GM12801 (cell line): ENCODE results near the gene ITPR2.

Experiments used
- TF ChIP-seq, protein P1 (sequence below): IDR thresholded peaks from one replicate; pipeline ENCODE4 v1.5.1; 2011; ENCODE audit warnings: control low read depth; ENCODE audit not compliant: insufficient read length; ENCODE audit errors: extremely low read depth

Gene ITPR2

DNA sequence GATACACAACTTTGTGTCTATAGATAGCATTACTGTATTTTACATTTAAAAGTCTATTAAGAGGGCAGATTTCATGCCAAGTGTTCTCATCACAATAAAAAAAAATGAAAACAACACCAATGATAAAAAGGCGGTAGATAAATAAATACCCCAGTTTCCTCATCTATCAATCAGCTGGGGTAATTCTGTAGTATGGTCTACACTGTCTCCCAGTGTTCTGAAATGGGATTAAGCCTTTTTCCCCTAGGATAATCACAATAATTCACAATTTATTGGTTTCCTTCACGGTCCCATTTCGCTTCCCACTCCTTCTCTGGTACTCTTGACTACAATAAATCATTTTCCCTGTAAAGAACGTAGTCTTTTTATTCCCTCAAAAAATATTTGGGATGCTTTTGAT lies 523.4 kb downstream of the ITPR2 start:
- TF ChIP-seq, protein P1, sequence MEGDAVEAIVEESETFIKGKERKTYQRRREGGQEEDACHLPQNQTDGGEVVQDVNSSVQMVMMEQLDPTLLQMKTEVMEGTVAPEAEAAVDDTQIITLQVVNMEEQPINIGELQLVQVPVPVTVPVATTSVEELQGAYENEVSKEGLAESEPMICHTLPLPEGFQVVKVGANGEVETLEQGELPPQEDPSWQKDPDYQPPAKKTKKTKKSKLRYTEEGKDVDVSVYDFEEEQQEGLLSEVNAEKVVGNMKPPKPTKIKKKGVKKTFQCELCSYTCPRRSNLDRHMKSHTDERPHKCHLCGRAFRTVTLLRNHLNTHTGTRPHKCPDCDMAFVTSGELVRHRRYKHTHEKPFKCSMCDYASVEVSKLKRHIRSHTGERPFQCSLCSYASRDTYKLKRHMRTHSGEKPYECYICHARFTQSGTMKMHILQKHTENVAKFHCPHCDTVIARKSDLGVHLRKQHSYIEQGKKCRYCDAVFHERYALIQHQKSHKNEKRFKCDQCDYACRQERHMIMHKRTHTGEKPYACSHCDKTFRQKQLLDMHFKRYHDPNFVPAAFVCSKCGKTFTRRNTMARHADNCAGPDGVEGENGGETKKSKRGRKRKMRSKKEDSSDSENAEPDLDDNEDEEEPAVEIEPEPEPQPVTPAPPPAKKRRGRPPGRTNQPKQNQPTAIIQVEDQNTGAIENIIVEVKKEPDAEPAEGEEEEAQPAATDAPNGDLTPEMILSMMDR = no peak

DNA sequence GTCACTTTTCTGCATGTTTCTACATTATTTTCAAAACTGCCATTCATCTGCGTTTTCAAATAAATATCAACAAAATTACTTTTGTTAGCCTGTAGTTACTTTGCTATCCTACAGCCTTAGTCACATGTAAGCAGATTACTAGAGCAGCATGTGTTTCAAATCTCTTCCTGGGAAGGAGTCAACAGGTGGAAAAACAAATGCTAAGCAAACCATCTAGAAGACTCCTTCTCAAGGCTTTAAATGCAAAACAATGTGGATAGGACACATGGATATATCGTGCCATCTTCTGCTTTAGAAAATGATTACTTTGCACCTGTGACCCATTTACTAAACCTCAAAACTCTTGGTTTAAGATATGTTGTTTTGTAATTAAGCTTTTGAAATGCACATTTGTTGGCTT lies 528.7 kb downstream of the ITPR2 start:
- TF ChIP-seq, protein P1 = no peak

DNA sequence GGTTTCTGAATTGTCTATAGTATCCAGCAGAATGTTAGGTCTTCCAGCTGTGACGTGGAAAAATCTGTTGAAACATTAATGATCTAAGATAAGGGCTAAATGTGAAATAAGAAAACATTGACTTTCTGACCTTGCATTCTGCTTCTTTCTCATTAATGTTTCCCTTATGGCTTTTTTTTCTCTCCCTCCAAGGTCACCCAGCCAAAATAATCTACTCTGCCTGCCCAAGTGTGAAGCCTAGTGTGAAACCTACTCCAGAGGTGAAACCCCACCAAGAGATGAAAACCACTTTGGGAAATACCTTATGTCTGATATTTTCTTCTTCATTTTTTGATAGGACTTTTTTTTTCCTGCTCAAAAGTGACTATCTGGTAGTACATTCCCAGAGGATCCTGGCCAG lies 529.6 kb downstream of the ITPR2 start:
- TF ChIP-seq, protein P1 = no peak

DNA sequence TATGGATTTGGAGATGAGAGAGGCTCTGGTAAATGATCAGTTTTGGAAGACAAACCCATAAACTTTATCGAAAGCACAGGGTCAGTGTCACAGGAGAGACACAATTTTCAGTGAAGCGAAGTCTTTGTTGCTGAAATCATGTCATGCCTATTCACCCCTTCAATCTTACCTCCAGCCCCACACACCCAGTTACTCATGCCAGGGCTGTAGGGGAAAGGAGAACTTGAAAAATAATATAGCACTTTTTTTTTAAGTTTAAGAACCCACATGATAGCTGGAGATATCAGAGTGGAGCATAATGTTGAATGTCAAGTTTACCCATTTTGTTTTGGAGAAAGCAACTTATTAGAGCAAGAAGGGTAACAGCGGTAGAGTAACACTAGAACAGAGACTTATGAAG lies 530.2 kb downstream of the ITPR2 start:
- TF ChIP-seq, protein P1 = no peak

DNA sequence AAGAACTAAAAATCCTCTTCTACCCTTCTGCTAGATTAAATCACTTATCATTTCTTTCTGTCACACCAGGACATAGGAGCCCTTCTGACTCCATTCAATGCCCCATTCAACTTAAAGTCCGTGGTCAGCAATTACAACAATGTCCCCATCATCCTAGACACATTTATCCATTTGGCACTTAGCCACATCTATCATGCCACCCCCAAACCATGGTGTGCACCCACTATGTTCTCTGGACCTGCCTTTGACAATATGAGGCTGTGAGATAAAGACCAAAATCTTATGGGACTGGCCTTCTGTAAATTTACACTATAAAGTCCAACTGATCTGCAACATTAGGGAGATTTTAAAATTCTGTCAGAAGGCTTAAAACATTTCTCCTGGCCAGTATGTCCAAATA lies 533.2 kb downstream of the ITPR2 start:
- TF ChIP-seq, protein P1 = no peak

DNA sequence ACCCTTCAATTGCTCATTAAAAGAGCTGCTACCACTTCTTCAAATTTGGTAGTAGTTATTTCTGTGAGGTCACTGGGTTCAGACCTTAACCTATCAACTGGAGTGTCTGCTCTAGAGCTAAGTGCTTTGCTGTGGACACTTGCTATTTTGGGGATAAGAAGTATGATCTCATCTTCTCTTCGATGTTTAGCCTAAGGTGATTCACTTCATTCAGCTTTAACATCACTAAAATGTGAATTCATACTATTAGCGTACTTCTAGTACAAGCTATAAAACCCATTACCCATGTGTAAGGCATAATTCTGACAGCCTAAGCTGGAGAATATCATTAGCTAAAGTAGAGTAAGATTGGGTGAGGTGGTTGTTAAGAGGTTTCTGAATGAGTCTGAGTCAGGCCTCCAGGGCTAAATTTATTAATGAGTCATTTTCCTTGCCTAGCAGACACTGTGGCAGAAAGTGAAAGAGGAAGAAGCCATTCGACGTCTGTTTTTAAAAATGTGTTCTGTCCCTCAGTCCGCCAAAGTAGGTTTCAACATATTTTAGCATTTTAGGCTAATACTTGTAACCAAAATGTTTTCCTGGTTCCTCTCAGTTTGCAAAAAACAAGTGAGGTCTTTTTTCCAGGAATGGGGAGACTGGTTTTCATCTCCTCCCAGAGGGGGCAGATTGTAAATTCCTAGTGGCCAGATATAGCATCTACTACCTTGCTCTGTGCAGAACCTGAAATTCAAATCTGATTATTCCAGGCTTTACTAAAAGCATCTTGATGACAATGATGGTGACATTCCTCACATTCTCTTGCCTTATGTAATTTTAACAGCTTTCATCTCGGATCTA lies 534.0 kb downstream of the ITPR2 start:
- TF ChIP-seq, protein P1 = no peak

DNA sequence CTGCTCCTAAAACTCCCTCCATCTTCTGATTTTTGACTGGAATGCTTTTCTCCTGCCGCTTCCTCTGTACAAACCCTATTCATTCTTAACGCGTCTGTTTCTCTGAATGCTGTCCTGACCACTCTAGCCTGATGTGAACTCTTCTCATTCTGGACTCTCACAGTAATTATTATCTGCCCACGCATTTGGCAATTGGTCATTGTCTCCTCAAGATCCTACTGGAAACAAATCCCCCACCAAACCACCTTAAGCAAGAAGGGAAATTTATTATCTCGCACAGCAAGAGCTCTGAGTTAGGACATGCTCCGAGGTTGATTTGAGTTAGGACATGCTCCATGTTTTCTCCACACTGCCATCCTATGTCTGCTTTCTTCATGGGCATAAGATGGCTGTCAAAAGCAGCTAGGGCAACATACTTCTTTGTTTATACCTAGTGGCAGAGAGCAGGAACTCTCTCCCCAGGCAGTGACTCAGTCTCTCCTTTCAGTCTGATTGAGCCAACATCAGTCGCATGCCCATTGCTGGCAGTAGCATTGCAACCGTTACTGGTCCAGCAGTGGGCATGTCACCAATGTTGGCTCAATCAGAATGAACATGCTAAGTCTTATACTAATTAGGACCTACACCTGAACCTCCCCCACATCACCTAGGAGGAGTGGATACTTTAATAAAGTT lies 535.5 kb downstream of the ITPR2 start:
- TF ChIP-seq, protein P1 = no peak
